ENCODE results near the gene FGD5. TPM values are rescaled to one million over a fixed set of nuclear protein-coding genes. Genes with fewer than 3 reads are reported as not detected.

Gene FGD5
- total and polyA plus RNA-seq, 3 donors from 2014 or later = 14.4 to 17.8 (median 15.6) TPM

DNA sequence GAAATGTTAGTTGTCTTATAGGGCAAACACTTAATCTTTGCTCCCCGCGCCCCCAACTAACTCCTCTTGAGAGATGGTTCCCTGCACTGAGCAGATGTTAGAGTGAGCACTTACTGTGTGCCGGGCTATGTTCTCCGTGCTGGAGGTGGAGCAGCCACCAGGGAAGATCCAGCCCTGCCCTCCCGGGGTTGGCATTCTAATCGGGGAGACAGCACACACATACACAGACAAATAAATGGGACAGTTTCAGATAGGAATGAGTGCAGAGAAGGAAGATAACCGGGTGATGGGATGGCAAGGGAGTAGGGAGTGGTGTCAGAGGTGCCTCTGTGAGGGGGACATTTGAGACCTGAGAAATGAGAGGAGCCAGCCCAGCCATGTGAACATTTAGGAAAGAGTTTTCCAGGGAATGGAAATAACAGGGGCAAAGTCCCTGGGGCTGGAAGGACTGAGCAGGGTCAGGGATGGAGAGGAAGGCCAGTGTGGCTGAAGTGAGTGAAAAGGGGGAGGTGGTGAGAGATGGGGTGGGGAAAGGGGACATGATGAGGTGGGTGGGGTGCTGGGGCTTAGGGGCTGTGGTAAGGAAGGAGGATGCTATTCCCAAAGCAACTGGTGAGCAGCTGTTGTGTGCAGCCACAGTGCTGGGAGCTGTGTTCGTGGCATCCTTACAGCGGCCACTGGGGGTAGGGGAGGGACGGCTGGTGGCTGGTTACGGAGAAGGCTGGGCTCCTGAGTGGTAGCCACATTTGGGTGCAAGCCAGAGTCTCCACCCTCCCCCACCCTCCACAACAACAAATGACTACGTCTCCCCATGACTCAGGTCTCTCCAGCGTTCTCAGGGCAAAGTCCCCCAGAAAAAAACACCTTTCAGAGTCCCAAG, 15.4 kb upstream of the FGD5 start:
- H3K9me3 ChIP-seq = no peaks in the 10 kb centered on the region
- H3K36me3 ChIP-seq (ENCODE audit: low read depth, missing control alignments) = no peaks in the 10 kb centered on the region
- H3K4me1 ChIP-seq = no peaks in the 10 kb centered on the region
- WGBS, 2 donors = 73 to 77% methylated on average over 13 of the region's 13 CpGs
- H3K27me3 ChIP-seq = no peaks in the 10 kb centered on the region
- TF ChIP-seq, protein P1, sequence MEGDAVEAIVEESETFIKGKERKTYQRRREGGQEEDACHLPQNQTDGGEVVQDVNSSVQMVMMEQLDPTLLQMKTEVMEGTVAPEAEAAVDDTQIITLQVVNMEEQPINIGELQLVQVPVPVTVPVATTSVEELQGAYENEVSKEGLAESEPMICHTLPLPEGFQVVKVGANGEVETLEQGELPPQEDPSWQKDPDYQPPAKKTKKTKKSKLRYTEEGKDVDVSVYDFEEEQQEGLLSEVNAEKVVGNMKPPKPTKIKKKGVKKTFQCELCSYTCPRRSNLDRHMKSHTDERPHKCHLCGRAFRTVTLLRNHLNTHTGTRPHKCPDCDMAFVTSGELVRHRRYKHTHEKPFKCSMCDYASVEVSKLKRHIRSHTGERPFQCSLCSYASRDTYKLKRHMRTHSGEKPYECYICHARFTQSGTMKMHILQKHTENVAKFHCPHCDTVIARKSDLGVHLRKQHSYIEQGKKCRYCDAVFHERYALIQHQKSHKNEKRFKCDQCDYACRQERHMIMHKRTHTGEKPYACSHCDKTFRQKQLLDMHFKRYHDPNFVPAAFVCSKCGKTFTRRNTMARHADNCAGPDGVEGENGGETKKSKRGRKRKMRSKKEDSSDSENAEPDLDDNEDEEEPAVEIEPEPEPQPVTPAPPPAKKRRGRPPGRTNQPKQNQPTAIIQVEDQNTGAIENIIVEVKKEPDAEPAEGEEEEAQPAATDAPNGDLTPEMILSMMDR (IDR thresholded peaks at IDR 0.05) = no peak
- no peak for TF ChIP-seq POLR2A (IDR thresholded peaks at IDR 0.05)
- no peak for DNase-seq
- H3K27ac ChIP-seq = peak overlapping the region in 1 of 2 donors; percentile 30
- no peak overlapping the region for H3K4me3 ChIP-seq
- intact Hi-C loops (cut with DNase I; ENCODE audit: low total_unique reads) = no loop called here

GRCh38 chr3:14803981-14804834, 14.6 kb upstream of the FGD5 start:
- intact Hi-C loops (cut with DNase I; ENCODE audit: low total_unique reads) = no loop called here
- TF ChIP-seq POLR2A (IDR thresholded peaks at IDR 0.05) = no peak
- TF ChIP-seq, protein P1 (IDR thresholded peaks at IDR 0.05) = no peak
- Histone ChIP-seq H3K9me3 (no peaks in the 10 kb centered on the region), H3K36me3 (ENCODE audit: low read depth, missing control alignments) (no peaks in the 10 kb centered on the region), H3K4me1 (no peaks in the 10 kb centered on the region), H3K4me3 (no peak overlapping the region), H3K27ac (no peak overlapping the region), H3K27me3 (no peaks in the 10 kb centered on the region)
- WGBS, 2 donors = 67 to 69% methylated on average over 12 of the region's 12 CpGs
- no peak for DNase-seq

GRCh38 chr3:14804835-14805780, 13.7 kb upstream of the FGD5 start:
- Histone ChIP-seq H3K9me3 (no peaks in the 10 kb centered on the region), H3K4me1 (no peaks in the 10 kb centered on the region), H3K4me3 (no peak overlapping the region), H3K27me3 (no peaks in the 10 kb centered on the region), H3K27ac (no peak overlapping the region), H3K36me3 (ENCODE audit: low read depth, missing control alignments) (no peaks in the 10 kb centered on the region)
- intact Hi-C loops (cut with DNase I; ENCODE audit: low total_unique reads) = no loop called here
- TF ChIP-seq POLR2A (IDR thresholded peaks at IDR 0.05) = no peak
- TF ChIP-seq, protein P1 (IDR thresholded peaks at IDR 0.05) = no peak
- WGBS, 2 donors = 73 to 87% methylated on average over 7 of the region's 7 CpGs
- DNase-seq = no peak

- Histone ChIP-seq H3K27me3 (no peaks in the 10 kb centered on the region), H3K9me3 (no peaks in the 10 kb centered on the region), H3K4me3 (no peak overlapping the region), H3K4me1 (no peaks in the 10 kb centered on the region), H3K36me3 (ENCODE audit: low read depth, missing control alignments) (no peaks in the 10 kb centered on the region), H3K27ac (no peak overlapping the region)
- WGBS, 2 donors = 70% methylated on average over 4 of the region's 4 CpGs
- intact Hi-C loops (cut with DNase I; ENCODE audit: low total_unique reads) = no loop called here
- TF ChIP-seq POLR2A (IDR thresholded peaks at IDR 0.05) = no peak
- TF ChIP-seq, protein P1 (IDR thresholded peaks at IDR 0.05) = no peak
- DNase-seq = no peak
Measured at GRCh38 chr3:14805961-14806537, 12.7 kb upstream of the FGD5 start.
